Neural progenitor cell (in vitro differentiated cells): ENCODE measurements around the gene MGMT.

Source experiments
- CTCF ChIP-seq: fragments of 200-600 bp; sonication (generic); IDR thresholded peaks from 2 replicates; pipeline ENCODE4 v1.5.1; 2017; ENCODE audit warnings: antibody characterized with exemption, mild to moderate bottlenecking
- EZH2 ChIP-seq: fragments of 200-600 bp; sonication (generic); IDR thresholded peaks from 2 replicates; pipeline ENCODE4 v1.6.1; 2017; ENCODE audit warnings: antibody characterized with exemption, mild to moderate bottlenecking, moderate library complexity

- TF ChIP-seq CTCF, result no peak
- TF ChIP-seq EZH2, result no peak
Measured at GRCh38 chr10:129542589-129542988, 75.5 kb downstream of the MGMT start.
